H9 (cell line): ENCODE results near the gene MROH7. TPM values are rescaled to one million over a fixed set of nuclear protein-coding genes. Genes with fewer than 3 reads are reported as not detected.
A peak's percentile ranks its signal among the peaks of the same experiment; 100 is the strongest.

Source experiments
- DNase-seq: peaks from one replicate; pipeline ENCODE4 v3.0.0-alpha.2; 2017
- H2AFZ ChIP-seq: one replicate; pipeline ENCODE4 v1.6.1; 2013; ENCODE audit warnings: mild to moderate bottlenecking, low read length, control low read depth, moderate library complexity
- H2AK5ac ChIP-seq: 2 replicates; pipeline ENCODE4 v1.6.1; 2013; ENCODE audit warnings: low read length, control low read depth, mixed read lengths; ENCODE audit not compliant: insufficient read length
- H2BK120ac ChIP-seq: one replicate; pipeline ENCODE4 v1.6.1; 2013; ENCODE audit warnings: low read depth, mild to moderate bottlenecking, low read length, control low read depth, inconsistent platforms; ENCODE audit not compliant: poor library complexity, severe bottlenecking
- H2BK12ac ChIP-seq: 2 replicates; pipeline ENCODE4 v1.6.1; 2013; ENCODE audit warnings: low read length, control low read depth, mixed read lengths, low read depth; ENCODE audit not compliant: insufficient read length
- H2BK15ac ChIP-seq: 2 replicates; pipeline ENCODE4 v1.6.1; 2013; ENCODE audit warnings: low read depth, low read length, control low read depth
- H2BK20ac ChIP-seq: one replicate; pipeline ENCODE4 v1.6.1; 2013; ENCODE audit warnings: low read depth, mild to moderate bottlenecking, low read length, control low read depth, inconsistent platforms; ENCODE audit not compliant: poor library complexity, severe bottlenecking
- H2BK5ac ChIP-seq: 2 replicates; pipeline ENCODE4 v1.6.1; 2013; ENCODE audit warnings: low read length, control low read depth, mixed read lengths; ENCODE audit not compliant: insufficient read length
- H3K14ac ChIP-seq: 2 replicates; pipeline ENCODE4 v1.6.1; 2013; ENCODE audit warnings: low read length, control low read depth; ENCODE audit not compliant: insufficient read depth
- H3K18ac ChIP-seq: 2 replicates; pipeline ENCODE4 v1.6.1; 2013; ENCODE audit warnings: low read depth, mild to moderate bottlenecking, mixed read lengths, low read length, control low read depth; ENCODE audit not compliant: insufficient read length
- H3K23ac ChIP-seq: 2 replicates; pipeline ENCODE4 v1.6.1; 2013; ENCODE audit warnings: low read length, control low read depth, mixed read lengths, low read depth; ENCODE audit not compliant: insufficient read length
- H3K23me2 ChIP-seq: 2 replicates; pipeline ENCODE4 v1.6.1; 2013; ENCODE audit warnings: low read depth, mild to moderate bottlenecking, mixed read lengths, low read length, control low read depth; ENCODE audit not compliant: insufficient read length, poor library complexity, severe bottlenecking
- H3K27ac ChIP-seq: 2 replicates; pipeline ENCODE4 v1.5.1; 2013; ENCODE audit warnings: low read length, control low read depth, mixed read lengths, low read depth; ENCODE audit not compliant: insufficient read length
- H3K27me3 ChIP-seq: 2 replicates; pipeline ENCODE4 v1.6.1; 2013; ENCODE audit warnings: low read length, control low read depth, inconsistent platforms; ENCODE audit not compliant: insufficient read depth
- H3K4ac ChIP-seq: 2 replicates; pipeline ENCODE4 v1.6.1; 2013; ENCODE audit warnings: low read depth, mild to moderate bottlenecking, control low read depth, inconsistent platforms, low read length, moderate library complexity
- H3K4me1 ChIP-seq: 2 replicates; pipeline ENCODE4 v1.6.1; 2013; ENCODE audit warnings: low read length, control low read depth, inconsistent platforms; ENCODE audit not compliant: insufficient read depth
- H3K4me2 ChIP-seq: 2 replicates; pipeline ENCODE4 v1.6.1; 2013; ENCODE audit warnings: low read length, control low read depth, mixed read lengths; ENCODE audit not compliant: insufficient read length, insufficient read depth
- H3K56ac ChIP-seq: 2 replicates; pipeline ENCODE4 v1.6.1; 2013; ENCODE audit warnings: low read depth, mild to moderate bottlenecking, mixed read lengths, low read length, control low read depth; ENCODE audit not compliant: insufficient read length
- H3K79me1 ChIP-seq: 2 replicates; pipeline ENCODE4 v1.6.1; 2013; ENCODE audit warnings: low read depth, mild to moderate bottlenecking, moderate library complexity, low read length, control low read depth, inconsistent platforms; ENCODE audit not compliant: insufficient read depth, poor library complexity, severe bottlenecking
- H3K79me2 ChIP-seq: 2 replicates; pipeline ENCODE4 v1.6.1; 2013; ENCODE audit warnings: low read length, control low read depth, inconsistent platforms; ENCODE audit not compliant: insufficient read depth
- H3K9ac ChIP-seq: 2 replicates; pipeline ENCODE4 v1.6.1; 2013; ENCODE audit warnings: low read length, control low read depth, mixed read lengths; ENCODE audit not compliant: insufficient read length; ENCODE audit errors: extremely low read depth
- H3K9me3 ChIP-seq: one replicate; pipeline ENCODE4 v1.6.1; 2013; ENCODE audit warnings: low read depth, low read length, inconsistent platforms; ENCODE audit not compliant: control insufficient read depth
- H3T11ph ChIP-seq: one replicate; pipeline ENCODE4 v1.6.1; 2013; ENCODE audit warnings: mild to moderate bottlenecking, low read length, control low read depth, inconsistent platforms
- H4K20me1 ChIP-seq: one replicate; pipeline ENCODE4 v1.6.1; 2013; ENCODE audit not compliant: control insufficient read depth, insufficient read length, insufficient read depth
- H4K5ac ChIP-seq: 2 replicates; pipeline ENCODE4 v1.6.1; 2013; ENCODE audit warnings: low read depth, mild to moderate bottlenecking, mixed read lengths, low read length, control low read depth; ENCODE audit not compliant: insufficient read length
- H4K8ac ChIP-seq: replicated peaks from 2 replicates; pipeline ENCODE4 v1.6.1; 2013; ENCODE audit warnings: low read length, control low read depth, mixed read lengths, low read depth; ENCODE audit not compliant: insufficient read length
- H4K91ac ChIP-seq: 2 replicates; pipeline ENCODE4 v1.6.1; 2013; ENCODE audit warnings: low read depth, mild to moderate bottlenecking, moderate library complexity, mixed read lengths, low read length, control low read depth; ENCODE audit not compliant: insufficient read length
- H3K27ac Mint-ChIP-seq, 3 experiments: 2 replicates in 2 of 3; 3 replicates in 1 of 3; pipeline ENCODE4 v1.8.0; 2020 to 2021; ENCODE audit warnings: mixed read lengths in 3 of 3, mild to moderate bottlenecking in 1 of 3, moderate library complexity in 1 of 3
- H3K27me3 Mint-ChIP-seq: 2 replicates; pipeline ENCODE4 v1.8.0; 2021; ENCODE audit warnings: low read depth, mild to moderate bottlenecking, moderate library complexity, mixed read lengths
- H3K36me3 Mint-ChIP-seq, 3 experiments: 2 replicates in 2 of 3; 3 replicates in 1 of 3; pipeline ENCODE4 v1.8.0; 2020 to 2021; ENCODE audit warnings: low read depth in 3 of 3, mixed read lengths in 3 of 3; ENCODE audit not compliant: insufficient read depth in 1 of 3
- H3K4me1 Mint-ChIP-seq, 2 experiments: 2 replicates each; pipeline ENCODE4 v1.8.0; 2020; ENCODE audit warnings: mixed read lengths in 2 of 2
- H3K4me3 Mint-ChIP-seq, 2 experiments: 2 replicates in 1 of 2; 3 replicates in 1 of 2; pipeline ENCODE4 v1.8.0; 2020 to 2021; ENCODE audit warnings: mild to moderate bottlenecking in 2 of 2, mixed read lengths in 2 of 2, moderate library complexity in 1 of 2
- H3K9me3 Mint-ChIP-seq, 2 experiments: 2 replicates in 1 of 2; 3 replicates in 1 of 2; pipeline ENCODE4 v1.8.0; 2020; ENCODE audit warnings: mild to moderate bottlenecking in 2 of 2, mixed read lengths in 2 of 2, moderate library complexity in 1 of 2
- CTCF ChIP-seq: fragments of 200-600 bp; sonication (generic); conservative IDR thresholded peaks from 3 replicates; pipeline ENCODE4 v1.8.0; 2021; ENCODE audit warnings: antibody characterized with exemption, mild to moderate bottlenecking
- WGBS: extraction: QIAGEN DNeasy Blood & Tissue Kit; methylation state at CpG from one replicate; pipeline ENCODE4 v1.1.7; 2013; ENCODE audit warnings: missing lambda C conversion rate, low lambda C conversion rate, mixed read lengths; ENCODE audit not compliant: insufficient read length; ENCODE audit errors: extremely low coverage; 5-methylcytosine and 5-hydroxymethylcytosine counted together
- total RNA-seq: library from RNA; stranded (reverse); gene quantifications from 2 replicates; pipeline ENCODE4 v1.2.1, GENCODE V29; 2021

The MROH7 gene
- total RNA-seq, 1 experiment from 2014 or later, result 0.09 TPM

- no peaks in the 10 kb centered on the region for H3K36me3 Mint-ChIP-seq
- Histone ChIP-seq H3K18ac (no peak overlapping the region), H3K23ac (no peak overlapping the region), H3K79me1 (no peaks in the 10 kb centered on the region), H4K91ac (no peak overlapping the region), H3K56ac (no peak overlapping the region), H2BK120ac (no peak overlapping the region), H4K5ac (no peak overlapping the region), H2BK12ac (no peak overlapping the region), H3K9me3 (no peaks in the 10 kb centered on the region), H3K23me2 (no peaks in the 10 kb centered on the region), H3K14ac (no peak overlapping the region), H3K27ac (no peak overlapping the region), H3K9ac (no peak overlapping the region), H3T11ph (no peak overlapping the region), H2BK20ac (no peak overlapping the region), H2BK15ac (no peak overlapping the region), H2BK5ac (no peak overlapping the region), H3K27me3 (no peaks in the 10 kb centered on the region; the same call in 1 of the 2 replicates), H3K4me2 (no peak overlapping the region), H4K8ac (no peak overlapping the region), H3K4me1 (no peaks in the 10 kb centered on the region), H3K4ac (no peak overlapping the region), H4K20me1 (no peaks in the 10 kb centered on the region), H2AK5ac (no peak overlapping the region), H2AFZ (no peak overlapping the region), H3K79me2 (no peaks in the 10 kb centered on the region)
- WGBS, result no CpG with 5 or more reads among the region's 9 CpGs
- H3K4me1 Mint-ChIP-seq, result peaks cover 0 to 3% of the 10 kb centered on the region in 2 experiments; a peak in 1 of 4 replicates
- no peaks in the 10 kb centered on the region for H3K9me3 Mint-ChIP-seq
- no peak overlapping the region for H3K27ac Mint-ChIP-seq
- H3K4me3 Mint-ChIP-seq, result no peak overlapping the region
- peak; percentile 17 for DNase-seq
- H3K27me3 Mint-ChIP-seq, result peaks cover 18% of the 10 kb centered on the region
- TF ChIP-seq CTCF, result no peak
Measured at GRCh38 chr1:54701066-54701465, 59.5 kb downstream of the MROH7 start.
